ENCODE data around the gene PPL. TPM values are rescaled to one million over a fixed set of nuclear protein-coding genes. Genes with fewer than 3 reads are reported as not detected.

Gene PPL
- total and polyA plus RNA-seq, 11 donors: 4.3 to 23.8 (median 7.8) TPM

Other genes starting within 250 kb of the PPL start
- 10 to 100 TPM; 33.1 to 65.2 (median 46.4) TPM for gene NUDT16L1, start 243.6 kb downstream of the PPL start, total RNA-seq
- gene NUDT16L1, start 243.6 kb downstream of the PPL start, polyA plus RNA-seq: 10 to 100 TPM; 47.5 to 51.0 TPM
- 10 to 100 TPM in 2 of 9 donors, 1 to 10 TPM in 7; 5.1 to 12.5 (median 8.6) TPM for gene ANKS3, start 202.9 kb downstream of the PPL start, total RNA-seq
- 10 to 100 TPM in 1 of 2 donors, 1 to 10 TPM in 1; 9.8 to 12.7 TPM for gene ANKS3, start 202.9 kb downstream of the PPL start, polyA plus RNA-seq
- 1 to 10 TPM in 3 of 9 donors, under 1 TPM in 6; 0.34 to 3.4 (median 0.70) TPM for gene DNAAF8, start 202.6 kb downstream of the PPL start, total RNA-seq
- gene DNAAF8, start 202.6 kb downstream of the PPL start, polyA plus RNA-seq: 1 to 10 TPM; 1.7 TPM
- 10 to 100 TPM in 1 of 9 donors, 1 to 10 TPM in 8; 4.8 to 11.6 (median 6.5) TPM for gene ZNF500, start 170.0 kb downstream of the PPL start, total RNA-seq
- gene ZNF500, start 170.0 kb downstream of the PPL start, polyA plus RNA-seq: 1 to 10 TPM; 5.7 to 7.1 TPM
- gene SEPTIN12, start 148.8 kb downstream of the PPL start, total RNA-seq: under 1 TPM in 1 of 9 donors, not detected in 8; 0.32 TPM
- gene SEPTIN12, start 148.8 kb downstream of the PPL start, polyA plus RNA-seq: not detected
- not detected for gene SMIM22, start 141.8 kb downstream of the PPL start, total RNA-seq
- not detected for gene SMIM22, start 141.8 kb downstream of the PPL start, polyA plus RNA-seq
- gene ROGDI, start 134.5 kb downstream of the PPL start, total RNA-seq: 100 to 1,000 TPM in 4 of 9 donors, 10 to 100 TPM in 5; 58.4 to 167 (median 95.0) TPM
- gene ROGDI, start 134.5 kb downstream of the PPL start, polyA plus RNA-seq: 100 to 1,000 TPM in 1 of 2 donors, 10 to 100 TPM in 1; 43.4 to 134 TPM
- 10 to 100 TPM; 54.3 to 96.6 (median 75.8) TPM for gene GLYR1, start 89.9 kb downstream of the PPL start, total RNA-seq
- 10 to 100 TPM; 51.3 to 67.2 TPM for gene GLYR1, start 89.9 kb downstream of the PPL start, polyA plus RNA-seq
- 10 to 100 TPM; 25.0 to 77.9 (median 32.7) TPM for gene UBN1, start 89.7 kb downstream of the PPL start, total RNA-seq
- 10 to 100 TPM; 20.3 to 34.2 TPM for gene UBN1, start 89.7 kb downstream of the PPL start, polyA plus RNA-seq
- gene SEC14L5, start 21.2 kb upstream of the PPL start, total RNA-seq: 10 to 100 TPM in 5 of 9 donors, 1 to 10 TPM in 4; 1.6 to 25.4 (median 11.6) TPM
- 1 to 10 TPM in 1 of 2 donors, under 1 TPM in 1; 0.11 to 5.0 TPM for gene SEC14L5, start 21.2 kb upstream of the PPL start, polyA plus RNA-seq
- gene NAGPA, start 96.8 kb upstream of the PPL start, total RNA-seq: 10 to 100 TPM in 3 of 9 donors, 1 to 10 TPM in 6; 3.8 to 14.6 (median 8.9) TPM
- 1 to 10 TPM; 6.4 to 6.5 TPM for gene NAGPA, start 96.8 kb upstream of the PPL start, polyA plus RNA-seq
- gene C16orf89, start 128.8 kb upstream of the PPL start, total RNA-seq: 10 to 100 TPM in 4 of 9 donors, 1 to 10 TPM in 5; 1.5 to 38.4 (median 6.9) TPM
- 1 to 10 TPM in 1 of 2 donors, under 1 TPM in 1; 0.26 to 4.2 TPM for gene C16orf89, start 128.8 kb upstream of the PPL start, polyA plus RNA-seq
- gene ALG1, start 134.7 kb upstream of the PPL start, total RNA-seq: 10 to 100 TPM in 3 of 9 donors, 1 to 10 TPM in 6; 6.5 to 17.1 (median 9.7) TPM
- 10 to 100 TPM in 1 of 2 donors, 1 to 10 TPM in 1; 6.0 to 15.3 TPM for gene ALG1, start 134.7 kb upstream of the PPL start, polyA plus RNA-seq
- gene EEF2KMT, start 160.6 kb upstream of the PPL start, total RNA-seq: 10 to 100 TPM in 1 of 9 donors, 1 to 10 TPM in 8; 6.2 to 10.8 (median 7.2) TPM
- 10 to 100 TPM in 1 of 2 donors, 1 to 10 TPM in 1; 3.2 to 11.6 TPM for gene EEF2KMT, start 160.6 kb upstream of the PPL start, polyA plus RNA-seq

Measured in heart left ventricle (tissue), 11 donors.